H9 (cell line): ENCODE data around the gene MYCBPAP. TPM values are rescaled to one million over a fixed set of nuclear protein-coding genes. Genes with fewer than 3 reads are reported as not detected.

Experiments used
- DNase-seq: peaks from one replicate; pipeline ENCODE4 v3.0.0-alpha.2; 2017
- H2AFZ ChIP-seq: one replicate; pipeline ENCODE4 v1.6.1; 2013; ENCODE audit warnings: mild to moderate bottlenecking, low read length, control low read depth, moderate library complexity
- H2AK5ac ChIP-seq: 2 replicates; pipeline ENCODE4 v1.6.1; 2013; ENCODE audit warnings: low read length, control low read depth, mixed read lengths; ENCODE audit not compliant: insufficient read length
- H2BK120ac ChIP-seq: one replicate; pipeline ENCODE4 v1.6.1; 2013; ENCODE audit warnings: low read depth, mild to moderate bottlenecking, low read length, control low read depth, inconsistent platforms; ENCODE audit not compliant: poor library complexity, severe bottlenecking
- H2BK12ac ChIP-seq: 2 replicates; pipeline ENCODE4 v1.6.1; 2013; ENCODE audit warnings: low read length, control low read depth, mixed read lengths, low read depth; ENCODE audit not compliant: insufficient read length
- H2BK15ac ChIP-seq: 2 replicates; pipeline ENCODE4 v1.6.1; 2013; ENCODE audit warnings: low read depth, low read length, control low read depth
- H2BK20ac ChIP-seq: one replicate; pipeline ENCODE4 v1.6.1; 2013; ENCODE audit warnings: low read depth, mild to moderate bottlenecking, low read length, control low read depth, inconsistent platforms; ENCODE audit not compliant: poor library complexity, severe bottlenecking
- H2BK5ac ChIP-seq: 2 replicates; pipeline ENCODE4 v1.6.1; 2013; ENCODE audit warnings: low read length, control low read depth, mixed read lengths; ENCODE audit not compliant: insufficient read length
- H3K14ac ChIP-seq: 2 replicates; pipeline ENCODE4 v1.6.1; 2013; ENCODE audit warnings: low read length, control low read depth; ENCODE audit not compliant: insufficient read depth
- H3K18ac ChIP-seq: 2 replicates; pipeline ENCODE4 v1.6.1; 2013; ENCODE audit warnings: low read depth, mild to moderate bottlenecking, mixed read lengths, low read length, control low read depth; ENCODE audit not compliant: insufficient read length
- H3K23ac ChIP-seq: 2 replicates; pipeline ENCODE4 v1.6.1; 2013; ENCODE audit warnings: low read length, control low read depth, mixed read lengths, low read depth; ENCODE audit not compliant: insufficient read length
- H3K23me2 ChIP-seq: 2 replicates; pipeline ENCODE4 v1.6.1; 2013; ENCODE audit warnings: low read depth, mild to moderate bottlenecking, mixed read lengths, low read length, control low read depth; ENCODE audit not compliant: insufficient read length, poor library complexity, severe bottlenecking
- H3K27ac ChIP-seq: 2 replicates; pipeline ENCODE4 v1.5.1; 2013; ENCODE audit warnings: low read length, control low read depth, mixed read lengths, low read depth; ENCODE audit not compliant: insufficient read length
- H3K27me3 ChIP-seq: 2 replicates; pipeline ENCODE4 v1.6.1; 2013; ENCODE audit warnings: low read length, control low read depth, inconsistent platforms; ENCODE audit not compliant: insufficient read depth
- H3K4ac ChIP-seq: 2 replicates; pipeline ENCODE4 v1.6.1; 2013; ENCODE audit warnings: low read depth, mild to moderate bottlenecking, control low read depth, inconsistent platforms, low read length, moderate library complexity
- H3K4me1 ChIP-seq: 2 replicates; pipeline ENCODE4 v1.6.1; 2013; ENCODE audit warnings: low read length, control low read depth, inconsistent platforms; ENCODE audit not compliant: insufficient read depth
- H3K4me2 ChIP-seq: 2 replicates; pipeline ENCODE4 v1.6.1; 2013; ENCODE audit warnings: low read length, control low read depth, mixed read lengths; ENCODE audit not compliant: insufficient read length, insufficient read depth
- H3K56ac ChIP-seq: 2 replicates; pipeline ENCODE4 v1.6.1; 2013; ENCODE audit warnings: low read depth, mild to moderate bottlenecking, mixed read lengths, low read length, control low read depth; ENCODE audit not compliant: insufficient read length
- H3K79me1 ChIP-seq: 2 replicates; pipeline ENCODE4 v1.6.1; 2013; ENCODE audit warnings: low read depth, mild to moderate bottlenecking, moderate library complexity, low read length, control low read depth, inconsistent platforms; ENCODE audit not compliant: insufficient read depth, poor library complexity, severe bottlenecking
- H3K79me2 ChIP-seq: 2 replicates; pipeline ENCODE4 v1.6.1; 2013; ENCODE audit warnings: low read length, control low read depth, inconsistent platforms; ENCODE audit not compliant: insufficient read depth
- H3K9ac ChIP-seq: 2 replicates; pipeline ENCODE4 v1.6.1; 2013; ENCODE audit warnings: low read length, control low read depth, mixed read lengths; ENCODE audit not compliant: insufficient read length; ENCODE audit errors: extremely low read depth
- H3K9me3 ChIP-seq: one replicate; pipeline ENCODE4 v1.6.1; 2013; ENCODE audit warnings: low read depth, low read length, inconsistent platforms; ENCODE audit not compliant: control insufficient read depth
- H3T11ph ChIP-seq: one replicate; pipeline ENCODE4 v1.6.1; 2013; ENCODE audit warnings: mild to moderate bottlenecking, low read length, control low read depth, inconsistent platforms
- H4K20me1 ChIP-seq: one replicate; pipeline ENCODE4 v1.6.1; 2013; ENCODE audit not compliant: control insufficient read depth, insufficient read length, insufficient read depth
- H4K5ac ChIP-seq: 2 replicates; pipeline ENCODE4 v1.6.1; 2013; ENCODE audit warnings: low read depth, mild to moderate bottlenecking, mixed read lengths, low read length, control low read depth; ENCODE audit not compliant: insufficient read length
- H4K8ac ChIP-seq: replicated peaks from 2 replicates; pipeline ENCODE4 v1.6.1; 2013; ENCODE audit warnings: low read length, control low read depth, mixed read lengths, low read depth; ENCODE audit not compliant: insufficient read length
- H4K91ac ChIP-seq: 2 replicates; pipeline ENCODE4 v1.6.1; 2013; ENCODE audit warnings: low read depth, mild to moderate bottlenecking, moderate library complexity, mixed read lengths, low read length, control low read depth; ENCODE audit not compliant: insufficient read length
- H3K27ac Mint-ChIP-seq, 3 experiments: 2 replicates in 2 of 3; 3 replicates in 1 of 3; pipeline ENCODE4 v1.8.0; 2020 to 2021; ENCODE audit warnings: mixed read lengths in 3 of 3, mild to moderate bottlenecking in 1 of 3, moderate library complexity in 1 of 3
- H3K27me3 Mint-ChIP-seq: 2 replicates; pipeline ENCODE4 v1.8.0; 2021; ENCODE audit warnings: low read depth, mild to moderate bottlenecking, moderate library complexity, mixed read lengths
- H3K36me3 Mint-ChIP-seq, 3 experiments: 2 replicates in 2 of 3; 3 replicates in 1 of 3; pipeline ENCODE4 v1.8.0; 2020 to 2021; ENCODE audit warnings: low read depth in 3 of 3, mixed read lengths in 3 of 3; ENCODE audit not compliant: insufficient read depth in 1 of 3
- H3K4me1 Mint-ChIP-seq, 2 experiments: 2 replicates each; pipeline ENCODE4 v1.8.0; 2020; ENCODE audit warnings: mixed read lengths in 2 of 2
- H3K4me3 Mint-ChIP-seq, 2 experiments: 2 replicates in 1 of 2; 3 replicates in 1 of 2; pipeline ENCODE4 v1.8.0; 2020 to 2021; ENCODE audit warnings: mild to moderate bottlenecking in 2 of 2, mixed read lengths in 2 of 2, moderate library complexity in 1 of 2
- H3K9me3 Mint-ChIP-seq, 2 experiments: 2 replicates in 1 of 2; 3 replicates in 1 of 2; pipeline ENCODE4 v1.8.0; 2020; ENCODE audit warnings: mild to moderate bottlenecking in 2 of 2, mixed read lengths in 2 of 2, moderate library complexity in 1 of 2
- CTCF ChIP-seq: fragments of 200-600 bp; sonication (generic); conservative IDR thresholded peaks from 3 replicates; pipeline ENCODE4 v1.8.0; 2021; ENCODE audit warnings: antibody characterized with exemption, mild to moderate bottlenecking
- WGBS: extraction: QIAGEN DNeasy Blood & Tissue Kit; methylation state at CpG from one replicate; pipeline ENCODE4 v1.1.7; 2013; ENCODE audit warnings: missing lambda C conversion rate, low lambda C conversion rate, mixed read lengths; ENCODE audit not compliant: insufficient read length; ENCODE audit errors: extremely low coverage; 5-methylcytosine and 5-hydroxymethylcytosine counted together
- total RNA-seq: library from RNA; stranded (reverse); gene quantifications from 2 replicates; pipeline ENCODE4 v1.2.1, GENCODE V29; 2021

The MYCBPAP gene
- total RNA-seq, 1 experiment from 2014 or later: 1.7 TPM

GRCh38 chr17:50520483-50520882 lies 12.2 kb downstream of the MYCBPAP start:
- H3T11ph ChIP-seq: no peak overlapping the region
- no peaks in the 10 kb centered on the region for H3K27me3 ChIP-seq
- no peak overlapping the region for H4K91ac ChIP-seq
- DNase-seq: no peak
- Mint-ChIP-seq H3K9me3 (no peaks in the 10 kb centered on the region), H3K36me3 (no peaks in the 10 kb centered on the region), H3K4me1 (peaks cover 4 to 8% of the 10 kb centered on the region in 2 experiments; a peak in 2 of 4 replicates), H3K4me3 (no peak overlapping the region), H3K27me3 (peaks cover 6% of the 10 kb centered on the region; the same call in 1 of the 2 replicates), H3K27ac (no peak overlapping the region; a peak in 1 of 7 replicates)
- no CpG with 5 or more reads among the region's 2 CpGs for WGBS
- no peak overlapping the region for H3K23ac ChIP-seq
- no peak overlapping the region for H4K8ac ChIP-seq
- H2BK20ac ChIP-seq: no peak overlapping the region
- no peak overlapping the region for H3K56ac ChIP-seq
- no peak overlapping the region for H3K4ac ChIP-seq
- no peak overlapping the region for H3K4me2 ChIP-seq
- TF ChIP-seq CTCF: no peak
- H3K23me2 ChIP-seq: no peaks in the 10 kb centered on the region
- no peaks in the 10 kb centered on the region for H3K4me1 ChIP-seq
- no peak overlapping the region for H3K18ac ChIP-seq
- no peaks in the 10 kb centered on the region for H4K20me1 ChIP-seq
- no peak overlapping the region for H2BK120ac ChIP-seq
- no peak overlapping the region for H3K14ac ChIP-seq
- H3K9ac ChIP-seq: no peak overlapping the region
- no peak overlapping the region for H2BK12ac ChIP-seq
- no peak overlapping the region for H2BK15ac ChIP-seq
- H3K27ac ChIP-seq: no peak overlapping the region
- no peaks in the 10 kb centered on the region for H3K9me3 ChIP-seq
- H3K79me2 ChIP-seq: no peaks in the 10 kb centered on the region
- no peak overlapping the region for H2AK5ac ChIP-seq
- H2BK5ac ChIP-seq: no peak overlapping the region
- H4K5ac ChIP-seq: no peak overlapping the region
- H2AFZ ChIP-seq: no peak overlapping the region
- no peaks in the 10 kb centered on the region for H3K79me1 ChIP-seq
